Fibroblast of the aortic adventitia (primary cell): Measurements from ENCODE around the gene NEURL1B. TPM values are rescaled to one million over a fixed set of nuclear protein-coding genes. Genes with fewer than 3 reads are reported as not detected.

Experiments used
- DNase-seq: peaks from one replicate; pipeline ENCODE4 v3.0.0-alpha.2; 2010; ENCODE audit warnings: low read depth
- H3K4me3 ChIP-seq: 2 replicates; pipeline ENCODE4 v1.5.1; 2011; ENCODE audit warnings: low read depth, mild to moderate bottlenecking, control low read depth, low read length, moderate library complexity
- total RNA-seq: library from RNA; depleted of rRNA; stranded (reverse); fragments of >200 nt; gene quantifications from 2 replicates; pipeline ENCODE4 v1.2.3, GENCODE V29; 2012; ENCODE audit warnings: low replicate concordance
- TF ChIP-seq, protein P1 (sequence below): IDR thresholded peaks from 2 replicates; pipeline ENCODE4 v1.5.1; 2011; ENCODE audit warnings: mild to moderate bottlenecking, low read length, control low read depth, inconsistent platforms; ENCODE audit not compliant: insufficient read depth

Gene NEURL1B
- total RNA-seq, 1 donor: 2.5 TPM

GRCh38 chr5:172624996-172625964 is 15.8 kb upstream of the NEURL1B start:
- no peak overlapping the region for H3K4me3 ChIP-seq
- DNase-seq: no peak
- TF ChIP-seq, protein P1, sequence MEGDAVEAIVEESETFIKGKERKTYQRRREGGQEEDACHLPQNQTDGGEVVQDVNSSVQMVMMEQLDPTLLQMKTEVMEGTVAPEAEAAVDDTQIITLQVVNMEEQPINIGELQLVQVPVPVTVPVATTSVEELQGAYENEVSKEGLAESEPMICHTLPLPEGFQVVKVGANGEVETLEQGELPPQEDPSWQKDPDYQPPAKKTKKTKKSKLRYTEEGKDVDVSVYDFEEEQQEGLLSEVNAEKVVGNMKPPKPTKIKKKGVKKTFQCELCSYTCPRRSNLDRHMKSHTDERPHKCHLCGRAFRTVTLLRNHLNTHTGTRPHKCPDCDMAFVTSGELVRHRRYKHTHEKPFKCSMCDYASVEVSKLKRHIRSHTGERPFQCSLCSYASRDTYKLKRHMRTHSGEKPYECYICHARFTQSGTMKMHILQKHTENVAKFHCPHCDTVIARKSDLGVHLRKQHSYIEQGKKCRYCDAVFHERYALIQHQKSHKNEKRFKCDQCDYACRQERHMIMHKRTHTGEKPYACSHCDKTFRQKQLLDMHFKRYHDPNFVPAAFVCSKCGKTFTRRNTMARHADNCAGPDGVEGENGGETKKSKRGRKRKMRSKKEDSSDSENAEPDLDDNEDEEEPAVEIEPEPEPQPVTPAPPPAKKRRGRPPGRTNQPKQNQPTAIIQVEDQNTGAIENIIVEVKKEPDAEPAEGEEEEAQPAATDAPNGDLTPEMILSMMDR: no peak

DNA sequence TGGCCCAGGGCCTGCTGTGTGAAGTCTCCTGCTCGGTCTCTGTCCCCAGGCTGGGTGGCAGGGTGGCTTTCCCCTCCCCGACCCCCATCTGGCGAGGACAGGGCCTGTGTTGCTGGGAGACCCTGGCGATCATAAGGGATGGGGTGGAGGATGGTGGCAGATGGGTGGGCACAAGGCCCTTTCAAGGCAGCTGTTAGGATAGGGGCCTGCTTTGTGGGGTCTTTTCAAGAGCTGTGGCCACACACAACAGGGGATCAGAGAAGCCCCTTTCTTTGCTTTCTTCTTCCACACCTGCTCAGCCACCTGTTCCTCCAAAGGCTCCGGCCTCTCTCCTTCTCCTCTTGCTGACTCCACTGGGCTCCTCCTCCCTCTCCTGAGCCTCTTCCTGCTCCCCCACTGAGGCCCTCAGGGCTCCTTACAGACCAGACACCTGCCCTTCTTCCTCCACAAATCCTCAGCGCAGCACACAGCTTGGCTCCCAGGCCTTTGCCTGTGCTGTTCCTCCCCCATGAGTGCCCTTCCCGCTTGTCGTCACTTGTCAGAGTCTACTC is 15.0 kb upstream of the NEURL1B start:
- TF ChIP-seq, protein P1: no peak
- no peak for DNase-seq
- no peak overlapping the region for H3K4me3 ChIP-seq

DNA sequence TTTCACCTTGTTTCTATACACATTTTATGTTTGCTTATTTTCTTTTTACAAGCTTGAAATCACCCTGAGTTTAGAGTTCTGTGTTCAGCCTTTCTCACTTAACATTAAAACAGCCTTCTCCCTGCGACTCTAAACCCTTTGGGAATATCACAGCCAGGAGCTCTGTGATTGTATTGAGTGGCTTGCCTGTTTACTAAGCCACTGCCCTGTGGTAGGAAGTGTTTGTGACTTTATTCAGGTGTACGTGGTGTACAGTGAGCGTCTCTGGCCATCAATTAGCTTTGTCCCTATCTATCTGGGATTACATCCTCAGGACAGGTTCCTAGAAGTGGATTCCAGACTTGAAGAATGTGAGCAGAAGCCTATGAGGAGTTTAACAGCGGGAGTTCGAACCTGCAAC is 11.0 kb upstream of the NEURL1B start:
- no peak overlapping the region for H3K4me3 ChIP-seq
- no peak for DNase-seq
- TF ChIP-seq, protein P1: no peak

- H3K4me3 ChIP-seq: no peak overlapping the region
- DNase-seq: no peak
- TF ChIP-seq, protein P1: no peak
Measured at GRCh38 chr5:172630482-172630881, 10.6 kb upstream of the NEURL1B start.

- TF ChIP-seq, protein P1: no peak
- H3K4me3 ChIP-seq: no peak overlapping the region
- no peak for DNase-seq
Measured at GRCh38 chr5:172630986-172631385, 10.1 kb upstream of the NEURL1B start.

DNA sequence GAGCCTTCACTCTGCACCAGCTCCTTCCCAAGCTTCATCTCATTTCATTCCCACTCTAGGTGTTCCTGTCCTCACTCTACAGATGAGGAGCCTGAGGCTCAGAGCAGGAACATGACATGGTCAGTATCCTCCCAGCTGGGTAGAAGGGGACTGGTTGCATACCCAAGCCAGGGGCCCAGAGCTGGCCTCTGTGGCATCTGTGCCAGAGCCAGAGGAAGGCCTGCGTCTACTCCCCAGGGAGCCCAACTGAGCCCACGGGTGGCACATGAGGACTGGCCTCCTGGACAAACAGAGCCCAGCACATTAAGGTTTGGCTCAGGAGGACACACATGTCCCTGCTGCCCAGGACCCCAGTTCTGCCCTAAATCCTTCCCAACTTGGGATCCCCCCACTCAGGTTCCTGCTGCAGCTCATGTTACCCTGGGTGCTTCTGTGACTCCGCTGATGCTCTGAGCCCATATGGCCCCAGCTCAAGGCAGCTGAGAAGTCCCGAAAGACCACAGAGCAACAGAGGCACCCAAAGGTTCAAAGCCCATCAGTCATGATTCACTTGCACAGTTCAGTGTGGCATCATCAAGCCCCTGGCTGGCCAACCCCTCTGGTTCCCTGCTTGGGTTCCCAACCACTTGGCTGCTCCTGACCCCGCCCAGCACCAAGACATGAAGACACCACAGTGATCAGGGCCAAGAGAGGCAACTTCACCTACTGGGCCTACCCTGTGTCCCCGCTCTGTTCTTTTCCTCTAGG is 8.5 kb upstream of the NEURL1B start:
- no peak for DNase-seq
- H3K4me3 ChIP-seq: no peak overlapping the region
- TF ChIP-seq, protein P1: no peak
